Measurements from ENCODE around the gene TSPAN32. TPM values are rescaled to one million over a fixed set of nuclear protein-coding genes. Genes with fewer than 3 reads are reported as not detected.

Gene TSPAN32
- polyA plus RNA-seq, 2 of the 4 experiments (the other 2 are of a cell fraction), result not detected

- no peak for FAIRE-seq
- ATAC-seq, result no peak
- no peak for TF ChIP-seq HOXB13 (CRISPR knock-in tag; IDR thresholded peaks at IDR 0.05; ENCODE audit: low read depth)
- no peak overlapping the region for H3K27ac ChIP-seq
- no peak for DNase-seq (ENCODE audit: low read depth in 1 of 2, low spot score in 1 of 2)
- 11% methylated on average over 3 of the region's 3 CpGs for WGBS (ENCODE audit: missing lambda C conversion rate)
- no peaks in the 10 kb centered on the region for H3K4me1 ChIP-seq
- no peak overlapping the region for H3K4me3 ChIP-seq
- H3K9me3 ChIP-seq, result peaks cover 3% of the 10 kb centered on the region; the same call in 1 of the 3 replicates
- no peak overlapping the region for H3K4me2 ChIP-seq
- POLR2A ChIA-PET, result no interaction called here
- CTCF ChIA-PET, result interaction anchor here (1.0 to 1.7 kb wide), 3 partner anchors 37 to 78 kb away, joined by 3 to 5 read pairs (median 5); no protein-coding TSS in a partner anchor
These were observed 40.7 kb downstream of the TSPAN32 start for GRCh38 chr11:2342557-2342956.

GRCh38 chr11:2342981-2343380 lies 41.2 kb downstream of the TSPAN32 start:
- Histone ChIP-seq H3K27ac (no peak overlapping the region), H3K9me3 (peaks cover 3% of the 10 kb centered on the region; the same call in 1 of the 3 replicates), H3K4me3 (no peak overlapping the region), H3K4me2 (no peak overlapping the region), H3K4me1 (no peaks in the 10 kb centered on the region)
- POLR2A ChIA-PET, result no interaction called here
- no peak for FAIRE-seq
- TF ChIP-seq PHF8 (IDR thresholded peaks at IDR 0.05; ENCODE audit: borderline replicate concordance, low read depth), result no peak
- 35% methylated on average over 5 of the region's 5 CpGs for WGBS (ENCODE audit: missing lambda C conversion rate)
- no peak for ATAC-seq
- CTCF ChIA-PET, result interaction anchor here (1.0 to 1.7 kb wide), 3 partner anchors 38 to 78 kb away, joined by 3 to 5 read pairs (median 5); no protein-coding TSS in a partner anchor
- no peak for DNase-seq (ENCODE audit: low read depth in 1 of 2, low spot score in 1 of 2)

- 37% methylated on average over 4 of the region's 4 CpGs for WGBS (ENCODE audit: missing lambda C conversion rate)
- POLR2A ChIA-PET, result no interaction called here
- ATAC-seq (no peak), DNase-seq (ENCODE audit: low read depth in 1 of 2, low spot score in 1 of 2) (no peak), FAIRE-seq (no peak)
- Histone ChIP-seq H3K9me3 (peaks cover 3% of the 10 kb centered on the region; the same call in 1 of the 3 replicates), H3K4me2 (no peak overlapping the region), H3K4me3 (no peak overlapping the region), H3K27ac (no peak overlapping the region), H3K4me1 (no peaks in the 10 kb centered on the region)
- TF ChIP-seq CTCF (IDR thresholded peaks at IDR 0.05) (no peak), REST (IDR thresholded peaks at IDR 0.05) (no peak), EHF (CRISPR knock-in tag; IDR thresholded peaks at IDR 0.05) (no peak), CHD4 (IDR thresholded peaks at IDR 0.05; ENCODE audit: borderline replicate concordance) (no peak), USF2 (IDR thresholded peaks at IDR 0.05) (no peak), EP300 (IDR thresholded peaks at IDR 0.05) (no peak), RAD21 (conservative IDR thresholded peaks at IDR 0.05 in 1 of 2, IDR thresholded peaks at IDR 0.05 in 1 of 2) (no peak), POLR2A (IDR thresholded peaks at IDR 0.05; ENCODE audit: low read length) (no peak), HOXB13 (CRISPR knock-in tag; IDR thresholded peaks at IDR 0.05; ENCODE audit: low read depth) (no peak)
- CTCF ChIA-PET, result interaction anchor here (1.0 to 1.7 kb wide), 3 partner anchors 38 to 77 kb away, joined by 3 to 5 read pairs (median 5); no protein-coding TSS in a partner anchor
These were observed 41.7 kb downstream of the TSPAN32 start for GRCh38 chr11:2343502-2343901.

GRCh38 chr11:2345050-2345449 lies 43.2 kb downstream of the TSPAN32 start:
- ATAC-seq, result no peak
- Histone ChIP-seq H3K4me3 (no peak overlapping the region), H3K4me1 (no peaks in the 10 kb centered on the region), H3K27ac (no peak overlapping the region), H3K4me2 (no peak overlapping the region), H3K9me3 (peaks cover 3% of the 10 kb centered on the region; the same call in 1 of the 3 replicates)
- CTCF ChIA-PET, result no interaction called here
- no peak for FAIRE-seq
- WGBS (ENCODE audit: missing lambda C conversion rate), result 11% methylated on average over 2 of the region's 2 CpGs
- no peak for DNase-seq (ENCODE audit: low read depth in 1 of 2, low spot score in 1 of 2)
- POLR2A ChIA-PET, result no interaction called here
- TF ChIP-seq MYC (IDR thresholded peaks at IDR 0.05; ENCODE audit: borderline replicate concordance, low read length) (no peak), CBX8 (IDR thresholded peaks at IDR 0.05) (no peak), E2F6 (IDR thresholded peaks at IDR 0.05; ENCODE audit: borderline replicate concordance, low read depth) (no peak), CTCF (IDR thresholded peaks at IDR 0.05) (no peak), POLR2AphosphoS2 (conservative IDR thresholded peaks at IDR 0.05; ENCODE audit: low read length) (no peak), TFCP2L1 (CRISPR knock-in tag; IDR thresholded peaks at IDR 0.05) (no peak), KDM5A (IDR thresholded peaks at IDR 0.05) (no peak), FOSL2 (IDR thresholded peaks at IDR 0.05) (no peak), FOSL2 (CRISPR knock-in tag; IDR thresholded peaks at IDR 0.05) (no peak), BCL3 (IDR thresholded peaks at IDR 0.05) (no peak)

Data from A549 (cell line).